GM12891 (cell line): ENCODE measurements around the gene MORC4.

ENCODE experiments used
- POLR2A ChIP-seq: IDR thresholded peaks from 2 replicates; pipeline ENCODE4 v1.6.1; 2011; ENCODE audit warnings: low read depth, low read length, control low read depth
- POLR2AphosphoS5 ChIP-seq: IDR thresholded peaks from 2 replicates; pipeline ENCODE4 v1.6.1; 2011; ENCODE audit warnings: low read depth, low read length, control low read depth
- POU2F2 ChIP-seq: IDR thresholded peaks from 2 replicates; pipeline ENCODE4 v1.6.1; 2011; ENCODE audit warnings: low read depth, mild to moderate bottlenecking, control low read depth, low read length, moderate library complexity
- SPI1 ChIP-seq: IDR thresholded peaks from 2 replicates; pipeline ENCODE4 v1.6.1; 2011; ENCODE audit warnings: low read depth, low read length, control low read depth
- TAF1 ChIP-seq: IDR thresholded peaks from 2 replicates; pipeline ENCODE4 v1.6.1; 2011; ENCODE audit warnings: low read depth, low read length, control low read depth

- TF ChIP-seq POLR2A (no peak), POLR2AphosphoS5 (no peak), TAF1 (no peak), SPI1 (no peak), POU2F2 (no peak)
These were observed 35.7 kb downstream of the MORC4 start for GRCh38 chrX:106964290-106964689.
